ENCODE results near the gene IDI2. TPM values are rescaled to one million over a fixed set of nuclear protein-coding genes. Genes with fewer than 3 reads are reported as not detected.
"Not testable (repeated sequence)": the region's sequence is repeated elsewhere in the genome, so short reads cannot be mapped to it uniquely, and the experiment has no call there.

The IDI2 gene
- total and polyA plus RNA-seq, 2 donors: not detected

DNA sequence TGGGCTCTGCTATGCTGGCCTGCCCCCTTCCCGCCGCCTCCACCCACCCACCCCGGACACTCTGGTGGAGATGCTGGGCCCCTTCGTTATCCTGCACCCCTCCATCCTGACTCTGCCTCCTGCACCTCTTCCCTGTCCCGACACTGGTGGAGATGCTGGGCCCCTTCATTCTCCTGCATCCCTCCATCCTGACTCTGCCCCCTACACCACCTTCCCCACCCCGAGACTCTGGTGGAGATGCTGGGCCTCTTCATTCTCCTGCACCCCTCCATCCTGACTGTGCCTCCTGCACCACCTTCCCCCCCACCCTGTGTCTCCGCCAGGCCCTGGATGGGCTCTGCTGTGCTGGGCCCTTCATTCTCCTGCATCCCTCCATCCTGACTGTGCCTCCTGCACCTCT lies 15.0 kb downstream of the IDI2 start:
- DNase-seq (ENCODE audit: extremely low spot score): no peak
- Histone ChIP-seq H3K27ac (ENCODE audit: low read depth) (no peak overlapping the region), H3K4me1 (ENCODE audit: insufficient read depth) (no peaks in the 10 kb centered on the region), H3K4me3 (ENCODE audit: low read depth, low read length) (no peak overlapping the region), H3K36me3 (ENCODE audit: insufficient read depth) (peaks cover 3% of the 10 kb centered on the region)
- WGBS: 96% methylated on average over 7 of the region's 7 CpGs

DNA sequence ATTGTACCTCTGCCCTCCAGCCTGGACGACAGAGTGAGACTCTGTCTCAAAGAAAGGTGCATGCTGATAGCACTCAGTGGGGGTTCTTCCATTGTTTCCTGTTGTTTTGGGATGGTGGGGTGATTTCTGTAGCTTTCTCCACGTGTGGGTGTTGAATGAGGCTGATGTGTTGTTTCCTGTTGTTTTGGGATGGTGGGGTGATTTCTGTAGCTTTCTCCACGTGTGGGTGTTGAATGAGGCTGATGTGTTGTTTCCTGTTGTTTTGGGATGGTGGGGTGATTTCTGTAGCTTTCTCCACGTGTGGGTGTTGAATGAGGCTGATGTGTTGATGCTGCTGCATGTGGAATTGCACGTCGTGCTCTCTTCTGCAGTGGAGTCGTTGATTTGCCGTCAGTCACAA lies 15.7 kb downstream of the IDI2 start:
- H3K36me3 ChIP-seq (ENCODE audit: insufficient read depth); DNase-seq (ENCODE audit: extremely low spot score); H3K4me3 ChIP-seq (ENCODE audit: low read depth, low read length); H3K4me1 ChIP-seq (ENCODE audit: insufficient read depth); H3K27ac ChIP-seq (ENCODE audit: low read depth): not testable (repeated sequence)
- WGBS: 69% methylated on average over 8 of the region's 8 CpGs

DNA sequence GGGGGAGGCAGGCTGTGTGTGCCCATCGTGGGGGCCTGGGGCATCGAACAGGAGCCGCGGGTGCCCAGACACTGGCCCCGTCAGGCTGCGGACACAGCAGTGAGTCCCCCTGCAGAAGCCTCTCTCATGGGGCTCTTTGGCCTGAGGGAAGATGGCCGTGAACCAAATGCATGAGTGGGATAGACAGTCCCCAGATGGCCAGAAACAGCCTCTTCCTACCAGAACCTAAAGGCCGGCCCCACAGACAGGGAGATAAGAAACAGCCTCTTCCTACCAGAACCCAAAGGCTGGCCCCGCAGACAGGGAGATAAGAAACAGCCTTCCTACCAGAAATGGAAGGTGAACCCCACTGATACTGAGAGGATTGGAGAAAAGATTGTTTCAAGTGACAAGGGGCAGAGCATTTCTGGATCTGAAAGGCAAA lies 16.6 kb downstream of the IDI2 start:
- Histone ChIP-seq H3K4me3 (ENCODE audit: low read depth, low read length) (no peak overlapping the region), H3K27ac (ENCODE audit: low read depth) (no peak overlapping the region), H3K36me3 (ENCODE audit: insufficient read depth) (peaks cover 3% of the 10 kb centered on the region), H3K4me1 (ENCODE audit: insufficient read depth) (no peaks in the 10 kb centered on the region)
- 56% methylated on average over 9 of the region's 9 CpGs for WGBS
- DNase-seq (ENCODE audit: extremely low spot score): no peak

DNA sequence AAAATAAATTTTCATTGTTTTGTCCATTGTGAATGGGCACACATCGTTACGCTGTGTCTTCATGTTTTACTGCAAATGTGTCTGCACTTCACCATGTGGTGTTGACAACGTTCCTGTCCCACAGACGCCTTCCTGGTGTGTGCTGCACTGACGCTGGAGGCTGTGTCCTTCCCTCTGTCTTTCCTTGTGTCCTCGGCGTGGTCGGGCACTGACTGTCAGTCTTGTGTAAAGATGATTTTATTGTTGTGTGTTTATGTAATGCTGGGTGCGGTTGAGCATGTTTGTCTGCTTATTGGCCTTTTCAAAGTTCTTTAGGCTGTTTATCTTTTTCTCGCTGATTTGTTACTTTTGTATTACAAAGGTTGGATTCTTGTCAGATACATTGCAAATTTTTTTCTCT lies 18.1 kb downstream of the IDI2 start:
- peaks cover 3% of the 10 kb centered on the region for H3K36me3 ChIP-seq (ENCODE audit: insufficient read depth)
- DNase-seq (ENCODE audit: extremely low spot score): no peak
- no peaks in the 10 kb centered on the region for H3K4me1 ChIP-seq (ENCODE audit: insufficient read depth)
- 73% methylated on average over 10 of the region's 10 CpGs for WGBS
- no peak overlapping the region for H3K27ac ChIP-seq (ENCODE audit: low read depth)
- no peak overlapping the region for H3K4me3 ChIP-seq (ENCODE audit: low read depth, low read length)

DNA sequence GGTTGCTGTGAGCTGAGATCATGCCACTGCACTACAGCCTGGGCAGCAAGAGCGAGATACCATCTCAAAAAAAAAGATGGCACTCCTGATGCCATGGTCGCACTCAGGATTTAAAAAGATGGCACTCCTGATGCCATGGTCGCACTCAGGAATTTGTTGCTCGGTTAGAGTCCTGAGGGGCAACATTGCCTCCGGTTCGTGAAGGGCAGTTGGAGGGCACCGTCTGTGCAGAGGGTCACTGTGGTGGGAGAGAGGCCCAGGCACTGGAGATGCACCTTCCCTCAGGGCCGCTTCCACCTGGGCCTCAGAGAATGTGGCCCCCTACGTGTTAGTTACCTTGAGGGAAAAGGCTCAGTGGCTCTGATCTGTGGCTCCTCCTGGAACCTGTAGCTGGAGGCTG lies 19.1 kb downstream of the IDI2 start:
- no peak overlapping the region for H3K27ac ChIP-seq (ENCODE audit: low read depth)
- no peak overlapping the region for H3K4me3 ChIP-seq (ENCODE audit: low read depth, low read length)
- no peaks in the 10 kb centered on the region for H3K4me1 ChIP-seq (ENCODE audit: insufficient read depth)
- 96% methylated on average over 9 of the region's 9 CpGs for WGBS
- H3K36me3 ChIP-seq (ENCODE audit: insufficient read depth): peaks cover 3% of the 10 kb centered on the region
- DNase-seq (ENCODE audit: extremely low spot score): no peak

DNA sequence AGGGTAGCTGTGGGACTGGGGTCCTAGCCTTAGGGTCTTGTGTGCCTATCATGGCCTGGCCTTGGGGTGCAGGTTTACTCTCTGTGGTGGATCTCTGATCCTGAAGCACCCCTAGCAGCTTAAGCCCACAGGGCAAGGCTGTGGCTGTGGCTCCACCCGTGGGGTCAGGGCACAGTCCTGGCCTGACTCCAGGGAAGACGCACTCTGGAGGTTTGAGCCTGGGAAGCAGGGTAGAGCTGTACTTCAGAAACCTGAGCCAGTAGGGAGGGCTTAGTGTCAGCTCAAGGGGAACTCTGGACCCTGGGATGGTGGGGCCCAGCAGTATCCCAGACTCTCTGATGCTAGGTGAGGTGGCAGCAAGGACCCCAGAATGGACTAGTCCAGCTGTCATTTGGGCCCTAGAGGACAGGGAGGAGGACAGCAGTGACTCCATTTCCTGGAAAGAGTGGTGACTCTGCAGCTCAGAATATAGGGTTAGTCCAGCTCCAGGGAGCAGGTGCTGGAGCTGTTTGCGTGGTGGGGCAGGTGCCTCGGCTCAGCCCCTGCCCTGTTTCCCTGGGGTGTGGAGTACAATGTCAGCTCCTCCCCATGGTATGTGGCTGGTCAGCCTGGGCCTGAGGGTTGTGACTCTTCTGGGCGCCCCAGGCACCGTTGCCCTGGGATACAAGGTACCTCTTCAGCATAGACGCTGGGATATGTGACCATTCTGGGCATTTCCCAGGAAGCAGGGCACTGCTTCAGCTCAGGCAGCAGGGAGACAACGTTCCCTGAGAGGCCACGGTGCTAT lies 21.6 kb downstream of the IDI2 start:
- no peak overlapping the region for H3K4me3 ChIP-seq (ENCODE audit: low read depth, low read length)
- H3K36me3 ChIP-seq (ENCODE audit: insufficient read depth): peaks cover 2% of the 10 kb centered on the region
- 98% methylated on average over 9 of the region's 9 CpGs for WGBS

DNA sequence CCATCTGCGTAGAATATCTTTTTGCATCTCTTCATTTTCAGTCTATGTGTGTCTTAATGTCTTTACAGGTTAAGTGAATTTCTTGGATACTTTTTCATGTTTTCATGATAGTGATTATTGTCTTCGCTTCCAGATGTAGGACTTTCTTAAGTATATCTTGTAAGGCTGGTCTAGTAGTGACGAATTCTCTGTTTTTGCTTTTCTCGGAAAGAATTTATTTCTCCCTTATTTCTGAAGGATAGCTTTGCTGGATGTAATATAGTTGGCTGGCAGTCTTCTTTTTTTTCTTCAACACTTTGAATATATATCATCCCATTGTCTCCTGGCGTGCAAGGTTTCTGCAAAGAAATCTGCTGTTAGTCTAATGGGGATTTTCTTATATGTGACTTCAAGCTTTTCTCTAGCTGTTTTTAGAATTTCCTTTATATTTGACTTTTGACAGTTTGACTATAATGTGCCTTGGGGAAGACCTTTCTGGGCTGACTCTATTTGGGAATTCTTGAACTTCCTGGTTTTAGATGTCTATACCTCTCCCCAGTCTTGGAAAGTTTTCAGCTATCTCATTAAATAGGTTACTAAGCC lies 23.1 kb downstream of the IDI2 start:
- H3K36me3 ChIP-seq (ENCODE audit: insufficient read depth): peaks cover 5% of the 10 kb centered on the region
- 98% methylated on average over 5 of the region's 5 CpGs for whole genome bisulfite sequencing
- H3K27ac ChIP-seq (ENCODE audit: low read depth): no peak overlapping the region
- no peak for DNase-seq (ENCODE audit: extremely low spot score)
- no peaks in the 10 kb centered on the region for H3K4me1 ChIP-seq (ENCODE audit: insufficient read depth)
- H3K4me3 ChIP-seq (ENCODE audit: low read depth, low read length): no peak overlapping the region

More for the DNA sequence above, 21.6 kb downstream of the IDI2 start:
- no peaks in the 10 kb centered on the region for H3K4me1 ChIP-seq (ENCODE audit: insufficient read depth)
- no peak overlapping the region for H3K27ac ChIP-seq (ENCODE audit: low read depth)
- no peak for DNase-seq (ENCODE audit: extremely low spot score)

DNA sequence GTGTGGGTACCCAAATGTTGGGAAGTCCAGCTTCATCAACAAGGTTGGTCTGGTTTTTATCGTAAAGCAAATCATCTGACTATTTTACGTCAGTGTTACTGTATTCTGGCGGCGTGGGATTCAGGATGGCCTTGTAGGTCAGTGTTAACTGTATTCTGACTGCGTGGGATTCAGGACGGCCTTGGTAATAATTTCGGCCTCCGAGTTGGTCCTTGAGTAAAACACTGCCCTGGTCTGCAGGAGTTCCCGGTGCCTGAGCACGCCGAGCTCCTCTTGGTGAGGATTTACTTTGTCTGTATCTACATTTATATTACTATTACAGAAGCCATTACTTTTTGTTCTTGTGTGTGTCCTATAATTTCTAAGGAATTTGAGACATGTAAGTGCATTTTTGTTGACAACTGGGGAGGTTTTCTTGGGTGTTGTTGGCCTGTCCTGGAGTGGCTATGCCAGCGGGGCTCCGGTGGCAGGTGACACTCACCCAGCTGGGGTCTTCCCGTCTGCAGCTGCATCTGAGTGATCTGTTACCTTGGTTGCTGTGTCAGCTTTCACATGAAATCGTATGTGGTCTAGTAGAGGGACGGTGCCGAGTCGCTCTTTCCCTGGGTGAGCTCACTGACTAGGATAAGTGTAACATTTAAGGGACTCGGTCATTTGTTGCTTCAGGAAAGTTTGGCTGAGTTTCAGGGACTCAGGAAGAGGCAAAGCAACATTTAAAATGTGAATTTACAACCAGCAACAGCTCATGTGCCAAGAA lies 28.2 kb downstream of the IDI2 start:
- peaks cover 6% of the 10 kb centered on the region for H3K36me3 ChIP-seq (ENCODE audit: insufficient read depth)
- no peak overlapping the region for H3K4me3 ChIP-seq (ENCODE audit: low read depth, low read length)
- WGBS: 87% methylated on average over 19 of the region's 19 CpGs
- H3K4me1 ChIP-seq (ENCODE audit: insufficient read depth): no peaks in the 10 kb centered on the region
- no peak for DNase-seq (ENCODE audit: extremely low spot score)
- no peak overlapping the region for H3K27ac ChIP-seq (ENCODE audit: low read depth)

DNA sequence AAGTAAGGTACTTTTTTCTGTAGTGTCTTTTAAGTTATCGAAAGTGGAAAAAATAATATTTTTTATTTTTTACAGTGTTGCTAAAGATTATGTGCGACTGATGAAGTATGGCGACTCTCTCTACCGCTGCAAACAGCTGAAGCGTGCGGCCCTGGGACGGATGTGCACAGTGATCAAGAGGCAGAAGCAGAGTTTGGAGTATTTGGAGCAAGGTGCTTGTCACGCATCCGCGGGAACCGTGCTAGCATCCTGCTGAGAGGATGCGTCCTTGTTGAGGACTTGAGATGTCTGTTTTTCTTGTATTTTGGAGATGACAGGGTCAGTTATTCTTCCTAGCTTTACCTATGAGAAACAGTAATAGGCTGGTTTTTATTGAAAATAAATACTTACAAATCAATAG lies 29.6 kb downstream of the IDI2 start:
- no peak for DNase-seq (ENCODE audit: extremely low spot score)
- Histone ChIP-seq H3K36me3 (ENCODE audit: insufficient read depth) (peaks cover 6% of the 10 kb centered on the region), H3K4me3 (ENCODE audit: low read depth, low read length) (no peak overlapping the region), H3K4me1 (ENCODE audit: insufficient read depth) (no peaks in the 10 kb centered on the region), H3K27ac (ENCODE audit: low read depth) (no peak overlapping the region)
- 96% methylated on average over 12 of the region's 12 CpGs for WGBS

DNA sequence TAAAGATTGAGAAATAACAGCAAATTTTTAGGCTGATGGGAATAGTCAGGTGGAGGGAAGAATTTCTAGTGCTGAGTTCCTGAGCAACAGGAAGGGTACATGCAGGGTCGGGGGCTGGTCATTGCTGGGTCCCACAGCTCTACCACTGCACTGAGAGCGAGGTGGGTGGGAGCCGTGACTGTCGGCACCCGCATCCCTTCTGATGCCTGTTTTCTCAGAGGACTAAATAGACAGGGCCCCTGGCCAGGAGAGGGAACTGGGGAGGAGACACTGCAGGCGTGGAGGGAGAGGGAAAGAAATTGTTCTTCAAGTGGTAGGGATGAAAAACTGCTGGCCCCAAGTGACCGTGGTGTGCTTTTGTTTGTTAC lies 30.1 kb downstream of the IDI2 start:
- Histone ChIP-seq H3K4me1 (ENCODE audit: insufficient read depth) (no peaks in the 10 kb centered on the region), H3K4me3 (ENCODE audit: low read depth, low read length) (no peak overlapping the region), H3K36me3 (ENCODE audit: insufficient read depth) (peaks cover 6% of the 10 kb centered on the region), H3K27ac (ENCODE audit: low read depth) (no peak overlapping the region)
- WGBS: 93% methylated on average over 7 of the region's 7 CpGs
- DNase-seq (ENCODE audit: extremely low spot score): no peak

DNA sequence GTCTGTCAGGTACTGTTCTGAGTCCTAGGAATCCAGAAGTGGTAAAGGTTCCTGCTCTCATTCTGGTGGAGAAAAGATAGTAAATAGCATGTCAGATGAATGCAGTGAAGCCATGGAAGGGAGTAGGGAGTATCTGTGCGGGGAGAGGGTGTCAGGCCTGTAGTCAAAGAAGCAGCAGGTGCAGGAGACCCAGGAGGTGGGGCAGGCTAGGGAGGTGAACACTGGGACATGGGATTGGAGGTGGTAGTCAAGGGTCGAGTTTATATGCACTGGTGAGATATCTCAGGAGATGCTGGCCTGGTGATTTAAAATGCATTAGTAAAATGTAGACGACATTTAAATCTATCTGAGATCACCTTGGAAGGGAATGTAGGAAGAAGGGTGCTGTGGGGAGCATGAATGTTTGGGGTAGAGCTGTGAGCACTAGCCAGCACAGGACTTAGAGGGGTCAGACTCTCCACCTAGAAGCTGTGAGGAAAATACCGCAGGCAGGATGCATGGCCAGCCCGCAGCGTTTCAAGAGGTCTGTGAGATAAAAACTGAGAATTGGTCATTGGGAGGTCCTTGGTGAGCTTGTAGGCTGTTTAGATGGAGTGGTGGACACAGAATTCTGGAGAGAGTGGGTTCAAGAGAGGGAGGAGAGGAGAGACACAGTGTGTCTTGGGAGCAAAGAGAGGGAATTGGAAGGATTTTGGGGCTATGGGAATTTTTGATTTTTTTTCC lies 30.7 kb downstream of the IDI2 start:
- WGBS: 92% methylated on average over 6 of the region's 6 CpGs
- peaks cover 6% of the 10 kb centered on the region for H3K36me3 ChIP-seq (ENCODE audit: insufficient read depth)
- no peak overlapping the region for H3K27ac ChIP-seq (ENCODE audit: low read depth)

DNA sequence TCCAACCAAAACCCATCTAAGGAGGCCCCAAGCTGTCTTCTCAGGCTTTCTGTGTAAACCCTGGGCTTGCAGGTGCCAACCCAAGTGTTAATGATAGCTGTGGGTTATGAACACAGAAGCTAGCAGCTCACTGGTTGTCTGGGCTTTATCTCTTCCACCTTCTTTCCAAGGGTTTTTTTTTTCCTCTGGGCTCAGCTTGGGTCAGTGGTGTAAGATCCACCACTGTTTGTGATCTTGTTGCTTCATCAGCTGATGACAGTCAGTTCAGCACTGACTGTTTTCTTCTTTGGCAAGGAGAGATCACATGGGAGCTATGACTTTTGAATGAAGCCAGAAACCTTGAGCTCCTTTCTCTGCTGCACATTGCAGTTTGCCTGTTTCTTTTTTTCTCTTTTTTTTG lies 32.8 kb downstream of the IDI2 start:
- H3K36me3 ChIP-seq (ENCODE audit: insufficient read depth): peaks cover 3% of the 10 kb centered on the region
- no peak overlapping the region for H3K4me3 ChIP-seq (ENCODE audit: low read depth, low read length)
- no peak for DNase-seq (ENCODE audit: extremely low spot score)
- no peak overlapping the region for H3K27ac ChIP-seq (ENCODE audit: low read depth)
- peaks cover 3% of the 10 kb centered on the region for H3K4me1 ChIP-seq (ENCODE audit: insufficient read depth)

More for the DNA sequence above, 30.7 kb downstream of the IDI2 start:
- DNase-seq (ENCODE audit: extremely low spot score): no peak
- Histone ChIP-seq H3K4me3 (ENCODE audit: low read depth, low read length) (no peak overlapping the region), H3K4me1 (ENCODE audit: insufficient read depth) (no peaks in the 10 kb centered on the region)

DNA sequence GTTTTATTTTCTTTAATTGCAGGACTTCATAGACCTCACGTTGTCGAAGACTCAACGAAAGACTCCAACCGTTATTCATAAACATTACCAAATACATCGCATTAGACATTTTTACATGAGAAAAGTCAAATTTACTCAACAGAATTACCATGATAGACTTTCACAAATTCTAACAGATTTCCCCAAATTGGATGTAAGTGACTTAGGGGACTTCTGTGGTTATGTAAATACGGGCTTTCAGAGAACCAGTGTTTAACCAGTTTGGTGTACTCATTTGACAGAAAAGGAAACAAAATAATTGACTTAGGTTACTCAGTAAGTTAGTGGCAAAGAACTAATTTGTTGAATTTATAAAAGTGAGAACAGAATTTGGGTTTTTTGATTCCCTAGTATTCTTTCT lies 33.2 kb downstream of the IDI2 start:
- H3K36me3 ChIP-seq (ENCODE audit: insufficient read depth): no peaks in the 10 kb centered on the region

More for the DNA sequence above, 33.2 kb downstream of the IDI2 start:
- peaks cover 3% of the 10 kb centered on the region for H3K4me1 ChIP-seq (ENCODE audit: insufficient read depth)
- no peak overlapping the region for H3K27ac ChIP-seq (ENCODE audit: low read depth)
- DNase-seq (ENCODE audit: extremely low spot score): no peak
- WGBS: 94% methylated on average over 6 of the region's 6 CpGs
- no peak overlapping the region for H3K4me3 ChIP-seq (ENCODE audit: low read depth, low read length)
